NCI-H2227 (cell line): ENCODE data around the gene ZNF831.

Source experiments
- DNase-seq: peaks from one replicate; lab custom pipeline; 2025; ENCODE audit not compliant: unreplicated experiment; lab: John Stamatoyannopoulos, UW

Gene ZNF831

GRCh38 chr20:59157064-59157463, 6.6 kb upstream of the ZNF831 start:
- no peak for DNase-seq

DNA sequence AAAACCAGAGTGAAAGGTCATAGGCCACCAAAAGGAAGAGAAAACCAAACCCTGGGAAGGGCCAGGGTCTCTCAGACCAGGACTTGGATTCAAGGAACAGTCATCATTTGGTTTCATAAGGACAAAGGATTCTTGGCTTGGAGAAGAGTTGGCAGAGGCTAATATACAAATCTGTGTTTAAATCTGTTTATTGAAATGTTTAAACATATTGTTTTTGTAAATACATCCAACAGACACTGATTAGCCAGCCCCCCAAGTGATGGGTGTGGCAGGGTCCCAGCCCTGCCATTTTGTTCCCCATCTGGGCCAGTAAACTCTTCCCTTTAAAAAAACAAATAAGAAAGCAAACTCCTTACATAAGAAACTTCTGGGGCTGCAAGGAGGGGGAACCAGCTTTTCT, 6.1 kb upstream of the ZNF831 start:
- DNase-seq = no peak

- DNase-seq = no peak
Measured at GRCh38 chr20:59157961-59158541, 5.6 kb upstream of the ZNF831 start.

DNA sequence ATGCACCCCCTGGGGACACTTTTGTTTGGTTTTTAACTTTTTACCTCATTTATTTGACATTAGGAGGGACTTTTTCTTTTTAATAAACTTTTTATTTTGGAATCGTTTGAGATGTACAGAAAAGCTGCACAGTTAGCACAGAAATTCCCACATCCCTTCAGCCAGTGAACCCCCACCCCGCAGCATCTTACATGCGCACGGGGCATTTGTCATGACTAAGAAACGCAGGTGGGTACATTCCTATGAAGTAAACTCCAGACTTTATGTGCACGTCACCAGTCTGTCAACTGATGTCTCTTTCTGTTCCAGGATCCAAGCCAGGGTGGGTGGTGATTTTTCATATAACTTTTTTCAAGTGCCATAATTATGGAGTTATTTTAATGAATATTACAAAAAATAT, 4.9 kb upstream of the ZNF831 start:
- DNase-seq = no peak

DNA sequence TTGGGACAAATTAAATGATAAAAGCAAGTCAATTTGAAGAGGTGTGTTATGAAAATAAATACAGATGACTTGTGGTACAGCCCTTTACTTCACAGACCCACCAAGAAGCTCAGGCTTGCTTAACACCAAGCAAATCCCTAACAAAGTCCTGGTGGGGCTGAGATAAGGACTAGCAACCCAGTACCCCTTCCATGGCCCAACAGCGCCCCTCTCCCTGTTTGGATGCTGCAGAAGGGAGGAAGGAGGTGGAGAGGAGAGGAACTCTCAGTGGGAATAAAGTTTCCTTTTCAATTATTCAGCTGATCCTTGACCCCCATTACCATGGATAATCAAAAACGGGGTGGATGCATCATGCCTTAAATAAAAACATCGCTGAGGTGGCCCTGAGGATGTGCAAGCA, 4.5 kb upstream of the ZNF831 start:
- no peak for DNase-seq

DNA sequence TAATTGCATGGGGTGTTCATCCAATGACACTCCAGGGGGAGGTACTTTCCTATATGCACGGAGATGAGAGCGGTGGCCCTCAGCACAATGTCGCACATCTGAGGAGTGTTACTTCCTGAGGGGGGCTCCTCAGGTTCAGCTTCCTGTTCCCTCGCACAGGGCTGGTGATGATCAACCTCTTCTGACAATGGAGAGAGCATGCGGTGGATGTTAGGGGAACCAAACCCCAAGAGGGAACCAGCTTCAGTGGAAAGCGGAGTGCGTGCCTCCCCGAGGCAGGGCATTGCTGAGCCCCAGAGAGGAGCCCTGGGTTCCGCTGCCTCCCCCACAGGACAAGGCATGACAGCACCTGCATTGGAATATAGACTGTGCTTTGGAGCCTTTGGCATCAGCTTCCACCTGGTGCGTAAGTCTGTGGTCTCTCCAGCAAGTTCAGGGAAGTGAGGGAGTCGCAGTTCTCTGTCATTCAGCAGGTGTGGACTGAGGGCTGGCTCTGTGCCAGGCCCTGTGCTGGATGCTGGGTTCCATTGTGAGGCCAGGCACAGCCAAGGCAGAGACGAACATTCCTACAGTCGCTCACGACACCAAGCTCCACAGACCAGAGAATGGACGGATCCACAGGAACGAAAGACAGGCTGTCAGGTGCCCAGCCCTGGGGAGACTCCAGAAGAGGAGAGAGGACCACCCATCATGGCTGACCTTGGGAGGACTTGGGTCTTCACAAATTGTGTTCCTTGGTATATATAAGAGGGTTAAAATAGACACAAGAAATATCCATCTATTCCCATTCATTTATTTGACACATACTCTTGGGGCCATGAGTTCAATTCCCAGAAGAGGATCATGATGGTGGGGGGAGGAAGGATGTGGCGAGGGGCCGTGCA, 3.9 kb upstream of the ZNF831 start:
- no peak for DNase-seq

GRCh38 chr20:59160389-59161115, 3.1 kb upstream of the ZNF831 start:
- DNase-seq = no peak

DNA sequence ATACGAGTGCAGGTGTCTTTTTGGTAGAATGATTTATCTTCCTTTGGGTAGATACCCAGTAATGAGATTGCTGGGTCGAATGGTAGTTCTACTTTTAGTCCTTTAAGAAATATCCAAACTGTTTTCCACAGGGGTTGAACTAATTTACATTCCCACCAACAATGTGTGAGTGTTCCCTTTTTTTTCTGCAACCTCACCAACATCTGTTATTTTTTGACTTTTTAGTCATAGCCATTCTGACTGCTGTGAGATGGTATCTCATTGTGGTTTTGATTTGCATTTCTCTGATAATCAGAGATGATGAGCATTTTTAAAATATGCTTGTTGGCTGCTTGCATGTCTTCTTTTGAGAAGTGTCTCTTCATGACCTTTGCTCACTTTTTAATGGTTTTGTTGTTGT, 1.9 kb upstream of the ZNF831 start:
- no peak for DNase-seq

DNA sequence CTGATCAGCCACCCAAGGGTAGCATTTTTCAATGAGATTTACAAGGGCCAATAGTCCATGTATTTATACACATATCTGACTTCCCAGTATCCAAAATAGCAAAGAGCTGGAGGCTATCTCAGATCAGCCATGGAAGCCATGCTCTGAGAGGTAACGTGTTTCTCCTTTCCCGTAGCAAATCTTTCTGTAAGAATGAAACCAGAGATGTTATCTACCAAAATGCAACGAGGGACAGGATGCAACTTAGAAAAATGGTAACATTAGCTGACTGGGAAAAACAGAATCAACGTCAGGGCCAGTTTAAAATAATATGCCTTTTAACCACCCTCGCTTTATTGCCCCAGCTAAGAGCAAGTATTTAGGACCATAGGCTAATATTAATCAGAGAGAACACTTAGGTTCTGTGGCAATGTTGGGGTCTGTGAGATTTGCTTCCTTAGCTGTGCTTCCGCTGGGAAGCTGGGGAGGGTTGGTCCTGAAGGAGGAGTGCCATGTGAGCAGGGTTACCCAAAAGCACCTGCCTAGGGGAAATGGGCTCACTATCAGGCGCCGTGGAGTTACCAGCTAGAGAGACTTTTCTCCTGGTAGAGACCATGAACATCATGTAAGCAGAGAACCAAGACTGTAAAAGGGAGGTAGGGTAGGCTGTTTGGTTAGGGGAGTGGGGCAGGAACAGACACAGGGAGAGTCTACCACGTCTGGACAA, 1.2 kb downstream of the ZNF831 start:
- DNase-seq = no peak

DNA sequence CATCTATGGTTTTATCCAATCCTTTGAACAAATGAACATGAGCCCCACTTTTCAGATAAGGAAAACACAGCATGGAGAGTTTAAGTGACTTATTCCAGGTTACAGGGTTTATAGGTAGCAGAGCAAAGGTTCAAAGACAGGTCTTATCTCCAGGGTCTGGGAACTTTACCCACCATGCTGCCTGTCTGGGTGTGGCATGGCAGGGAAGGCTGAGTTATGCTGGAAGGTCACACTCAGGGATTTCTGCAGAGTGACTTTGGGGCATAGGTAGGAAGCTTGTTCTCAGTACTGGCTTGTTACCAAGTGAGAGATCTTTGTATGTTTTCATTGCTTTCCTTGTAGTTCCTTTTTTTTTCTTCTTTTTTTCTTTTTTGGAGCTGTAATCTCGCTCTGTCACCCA, 1.8 kb downstream of the ZNF831 start:
- DNase-seq = no peak

- DNase-seq = no peak
Measured at GRCh38 chr20:59165891-59166709, 2.5 kb downstream of the ZNF831 start.

DNA sequence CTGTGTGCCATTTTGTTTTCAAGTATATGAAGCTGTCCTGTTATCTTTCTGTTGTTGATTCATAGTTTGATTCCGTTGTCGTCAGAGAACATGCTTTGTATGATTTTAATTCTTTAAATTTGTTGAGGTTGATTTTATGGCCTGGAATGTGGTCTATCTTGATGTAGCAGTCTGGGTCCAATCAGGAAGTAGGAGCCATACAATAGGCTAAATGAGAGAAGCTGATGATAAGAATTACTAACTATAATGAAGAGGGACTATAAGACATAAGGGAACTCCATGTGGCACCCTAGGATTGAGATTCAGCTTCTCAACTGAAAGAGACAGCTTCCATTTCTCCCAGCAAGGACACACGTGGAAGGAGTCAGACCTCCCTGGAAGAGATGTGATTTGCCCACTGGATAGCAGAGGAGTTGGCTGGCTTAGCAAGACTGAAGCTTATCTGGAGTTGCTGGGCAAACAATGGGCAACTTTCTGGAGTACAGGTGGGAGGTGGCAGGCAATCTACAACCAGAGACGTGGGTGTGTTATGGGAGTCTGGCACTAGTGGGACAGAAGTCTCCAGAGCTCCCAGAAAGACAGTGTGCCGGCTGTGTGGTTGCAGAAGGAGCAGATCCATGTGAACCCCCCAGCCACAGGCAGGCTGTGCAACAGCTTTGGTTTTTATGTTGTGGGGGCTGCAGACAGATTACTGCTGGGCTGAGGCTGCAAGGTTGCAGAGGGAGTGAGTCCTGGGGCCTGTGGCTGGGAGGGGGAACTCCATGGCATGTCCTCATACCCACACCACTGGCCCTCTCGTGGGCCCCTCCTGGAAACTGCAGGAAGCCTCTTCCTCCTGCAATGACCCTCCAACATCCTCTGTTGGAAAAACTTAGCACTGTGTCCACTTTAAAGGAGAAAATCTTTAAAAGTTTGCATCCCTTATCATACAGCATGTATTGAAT, 7.1 kb downstream of the ZNF831 start:
- DNase-seq = no peak

DNA sequence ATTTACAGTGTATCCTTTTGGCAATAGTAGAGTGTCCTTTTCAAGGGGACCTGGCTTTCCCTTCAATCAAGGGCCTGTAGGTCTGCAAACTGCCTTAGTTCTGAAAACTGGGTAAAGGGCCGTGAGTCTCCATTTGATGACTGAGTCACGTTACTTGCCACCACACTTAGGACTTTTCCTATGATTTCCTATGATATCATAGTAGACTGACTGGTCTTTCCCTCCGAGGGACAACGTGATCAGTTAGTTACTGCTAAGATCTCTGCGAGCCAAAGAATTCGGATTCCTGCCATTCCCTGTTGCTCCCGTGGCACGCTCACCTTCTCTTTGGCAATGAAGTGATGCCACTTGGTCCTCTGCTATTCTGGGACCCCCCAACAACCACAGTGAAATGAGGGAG, 8.4 kb downstream of the ZNF831 start:
- DNase-seq = no peak

DNA sequence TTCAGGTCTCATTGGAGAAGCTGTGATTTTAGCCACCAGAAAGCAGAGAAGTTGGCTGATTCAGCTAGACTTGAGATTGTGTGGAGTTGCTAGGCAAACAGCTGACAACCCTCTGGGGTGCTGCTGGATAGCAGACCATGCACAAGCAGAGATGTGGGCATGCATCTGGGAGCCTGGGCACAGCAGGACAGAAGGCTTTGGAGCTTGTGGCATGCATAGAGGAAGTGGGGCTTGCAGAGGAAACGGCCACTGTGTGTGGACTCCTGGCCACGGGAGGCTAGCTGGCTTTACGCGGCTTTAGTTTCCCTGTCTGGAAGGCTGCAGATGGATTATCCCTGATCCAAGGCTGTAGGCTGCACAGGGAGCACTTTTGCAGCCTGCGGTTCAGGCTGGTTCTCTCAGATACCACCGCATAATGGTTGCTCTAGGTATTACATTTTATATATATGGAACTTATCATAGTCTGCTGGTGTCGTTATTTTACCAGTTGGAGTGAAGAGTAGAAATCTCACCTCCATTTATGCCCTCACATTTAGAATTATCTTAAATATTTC, 10.4 kb downstream of the ZNF831 start:
- DNase-seq = no peak

DNA sequence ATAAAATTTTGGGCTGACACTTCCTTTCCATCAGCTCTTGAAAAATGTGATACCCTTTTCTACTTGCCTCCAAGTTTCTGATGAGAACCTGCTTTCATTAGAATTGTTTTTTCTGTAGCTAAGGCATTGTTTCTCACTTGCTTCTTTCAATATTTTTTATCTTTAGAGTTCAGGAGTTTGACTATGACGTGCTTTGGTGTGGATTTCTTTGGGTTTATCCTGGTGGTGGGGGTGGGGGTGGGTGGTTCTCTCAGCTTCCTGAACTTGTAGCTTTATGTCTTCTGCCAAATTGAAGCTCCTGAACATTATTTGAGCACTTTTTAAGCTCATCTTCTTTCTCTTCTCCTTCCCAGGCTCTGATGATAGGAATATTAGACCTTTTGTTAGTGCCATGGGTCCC, 11.4 kb downstream of the ZNF831 start:
- no peak for DNase-seq

GRCh38 chr20:59175861-59176260, 12.2 kb downstream of the ZNF831 start:
- DNase-seq = no peak

GRCh38 chr20:59176812-59177211, 13.2 kb downstream of the ZNF831 start:
- no peak for DNase-seq

- DNase-seq = no peak
Measured at GRCh38 chr20:59177266-59178250, 13.9 kb downstream of the ZNF831 start.
